HepG2 (cell line): ENCODE results near the gene SPINK8. TPM values are rescaled to one million over a fixed set of nuclear protein-coding genes. Genes with fewer than 3 reads are reported as not detected.
"Not testable (repeated sequence)": the region's sequence is repeated elsewhere in the genome, so short reads cannot be mapped to it uniquely, and the experiment has no call there.

ENCODE experiments used
- ATAC-seq: fragments of 200-7000 bp; cut with Tn5 transposase; 3 replicates; pipeline ENCODE4 v1.9.1; 2020; ENCODE audit warnings: mild to moderate bottlenecking, moderate library complexity
- Bru-seq: library from RNA; stranded (reverse); fragments of 400-500 nt; gene quantifications from one replicate; lab custom pipeline; 2021; lab: Mats Ljungman, UMichigan
- BruChase-seq, 2 experiments: library from RNA; stranded (reverse); fragments of 400-500 nt; gene quantifications; one replicate each; lab custom pipeline; 2021; lab: Mats Ljungman, UMichigan
- BruUV-seq: library from RNA; stranded (reverse); fragments of 400-500 nt; replicated peaks from 2 replicates; lab custom pipeline; 2021; lab: Mats Ljungman, UMichigan
- CTCF ChIA-PET: fragments of 300-600 bp; formaldehyde crosslinking; extraction: SDS; loops from one replicate; lab custom pipeline; 2021; ENCODE audit warnings: low total read pairs, inconsistent platforms, low intra/inter-chr PET ratio; lab: Yijun Ruan, JAX
- POLR2A ChIA-PET: fragments of 350-600 bp; sonication (Branson Sonifier 250); formaldehyde crosslinking; loops from one replicate; lab custom pipeline; 2020; ENCODE audit warnings: antibody characterized with exemption, inconsistent platforms; lab: Yijun Ruan, JAX
- DNase-seq: peaks from one replicate; pipeline ENCODE4 v3.0.0-alpha.2; 2015; ENCODE audit warnings: low spot score
- FAIRE-seq: peaks from 3 replicates; lab custom pipeline; 2011; peaks lifted over from hg19 to GRCh38; lab: Jason Lieb, UNC
- H2AFZ ChIP-seq: one replicate; pipeline ENCODE4 v1.6.1; 2011; ENCODE audit warnings: low read length, inconsistent platforms
- H3K27ac ChIP-seq: fragments of 300-600 bp; 3 replicates; pipeline ENCODE4 v1.8.0; 2011; ENCODE audit warnings: mixed run types, mild to moderate bottlenecking, mixed read lengths, low read length, inconsistent platforms; ENCODE audit not compliant: insufficient read depth; ENCODE audit errors: extremely low read length
- H3K27me3 ChIP-seq, 2 experiments: fragments of 200-600 bp in 1 of 2; 2 replicates in 1 of 2; 3 replicates in 1 of 2; pipeline versions ENCODE4 v1.6.0 to v1.8.0; 2011; ENCODE audit warnings: low read length in 2 of 2, mild to moderate bottlenecking in 2 of 2, moderate library complexity in 2 of 2, inconsistent platforms in 1 of 2; ENCODE audit not compliant: insufficient read depth in 2 of 2, control insufficient read depth in 1 of 2
- H3K36me3 ChIP-seq, 2 experiments: fragments of 200-600 bp in 1 of 2; replicated peaks in 1 of 2; 2 replicates in 1 of 2; 3 replicates in 1 of 2; pipeline versions ENCODE4 v1.5.1 to v1.8.0; 2011; ENCODE audit warnings: low read length in 2 of 2, inconsistent platforms in 1 of 2; ENCODE audit not compliant: insufficient read depth in 2 of 2, control insufficient read depth in 1 of 2
- H3K4me1 ChIP-seq: 2 replicates; pipeline ENCODE4 v1.5.1; 2012; ENCODE audit warnings: low read length, inconsistent platforms; ENCODE audit not compliant: insufficient read depth
- H3K4me2 ChIP-seq: 2 replicates; pipeline ENCODE4 v1.6.0; 2011; ENCODE audit warnings: low read depth, low read length, inconsistent platforms
- H3K4me3 ChIP-seq, 3 experiments: fragments of 200-600 bp in 1 of 3; sonication (generic), shearing (Covaris generic) in 1 of 3; replicated peaks in 1 of 3; 2 replicates each; pipeline ENCODE4 v1.5.1; 2011 to 2016; ENCODE audit warnings: low read length in 3 of 3, inconsistent platforms in 2 of 3, low read depth in 2 of 3, mild to moderate bottlenecking in 2 of 3, control low read depth in 1 of 3, mixed read lengths in 1 of 3; ENCODE audit not compliant: insufficient read depth in 1 of 3
- H3K79me2 ChIP-seq: one replicate; pipeline ENCODE4 v1.6.1; 2011; ENCODE audit warnings: low read length, inconsistent platforms; ENCODE audit not compliant: insufficient read depth
- H3K9ac ChIP-seq: 2 replicates; pipeline ENCODE4 v1.6.0; 2011; ENCODE audit warnings: mild to moderate bottlenecking, low read depth, low read length, inconsistent platforms; ENCODE audit not compliant: insufficient read depth
- H3K9me3 ChIP-seq: 2 replicates; pipeline ENCODE4 v1.5.1; 2012; ENCODE audit warnings: mild to moderate bottlenecking, low read length
- H4K20me1 ChIP-seq: 2 replicates; pipeline ENCODE4 v1.6.0; 2011; ENCODE audit warnings: inconsistent platforms, mild to moderate bottlenecking, low read length, moderate library complexity; ENCODE audit not compliant: insufficient read depth
- WGBS: methylation state at CpG from one replicate; pipeline ENCODE4 v1.1.6; 2017; ENCODE audit warnings: low lambda C conversion rate; 5-methylcytosine and 5-hydroxymethylcytosine counted together
- in situ Hi-C: cut with HindIII; loops from 2 replicates; pipeline ENCODE4 v1.10.0; 2017; ENCODE audit warnings: low pct_unique_long_range_greater_than_20kb; ENCODE audit not compliant: extremely low pct_ligation_motif_present
- intact Hi-C: fragments of 100-400 bp; cut with micrococcal nuclease; formaldehyde crosslinking; loops from one replicate; pipeline ENCODE4 v1.10.0; 2022; ENCODE audit not compliant: unreplicated experiment
- long read RNA-seq, 2 experiments: library from RNA in 1 of 2; library from polyadenylated mRNA in 1 of 2; stranded (forward) in 1 of 2; unstranded in 1 of 2; transcript quantifications; one replicate each; pipeline ENCODE4 v2.0.0, GENCODE V29; 2019 to 2022
- polyA minus RNA-seq, 3 experiments: library from RNA; depleted of rRNA, polyadenylated mRNA; stranded (reverse); fragments of >200 nt; gene quantifications; 2 replicates each; pipeline ENCODE4 v1.2.3, GENCODE V29; 2011; ENCODE audit warnings: low replicate concordance in 1 of 3
- polyA plus RNA-seq, 8 experiments: library from polyadenylated mRNA; depleted of rRNA in 3 of 8; stranded (reverse) in 7 of 8; unstranded in 1 of 8; fragments of >200 nt; fragmentation: Illumina TruSeq in 4 of 8; extraction: Trizol in 4 of 8; gene quantifications; 2 replicates each; pipeline versions ENCODE4 v1.2.1 to v1.2.3, GENCODE V29; 2011 to 2016; ENCODE audit warnings: low read depth in 4 of 8, missing spikeins in 1 of 8, mixed read lengths in 1 of 8; ENCODE audit not compliant: insufficient read depth in 1 of 8
- total RNA-seq, 5 experiments: library from RNA; depleted of rRNA; stranded (reverse); fragments of >200 nt; fragmentation: Illumina TruSeq; extraction: Trizol; gene quantifications; 2 replicates each; pipeline ENCODE4 v1.2.3, GENCODE V29; 2016; ENCODE audit warnings: low read depth in 1 of 5

The SPINK8 gene
- total RNA-seq (2016; rRNA removed; fragmentation: Illumina TruSeq; extraction: Trizol), result not detected in 2 replicates
- total RNA-seq (2016; cell fraction: cytosol; rRNA removed; fragmentation: Illumina TruSeq; extraction: Trizol; ENCODE audit: low read depth), result not detected in 2 replicates
- total RNA-seq (2016; cell fraction: insoluble cytoplasmic fraction; rRNA removed; fragmentation: Illumina TruSeq; extraction: Trizol), result not detected in 2 replicates
- total RNA-seq (2016; cell fraction: membrane; rRNA removed; fragmentation: Illumina TruSeq; extraction: Trizol), result not detected in 2 replicates
- total RNA-seq (2016; cell fraction: nucleus; rRNA removed; fragmentation: Illumina TruSeq; extraction: Trizol), result not detected in 2 replicates
- not detected in 2 replicates for polyA plus RNA-seq (2011; rRNA removed)
- polyA plus RNA-seq (2011; cell fraction: cytosol; rRNA removed), result not detected in 2 replicates
- not detected in 2 replicates for polyA plus RNA-seq (2011; cell fraction: nucleus; rRNA removed)
- not detected in 2 replicates for polyA plus RNA-seq (2012)
- not detected in 2 replicates for polyA plus RNA-seq (2016; cell fraction: cytosol; fragmentation: Illumina TruSeq; extraction: Trizol; ENCODE audit: low read depth)
- not detected in 2 replicates for polyA plus RNA-seq (2016; cell fraction: insoluble cytoplasmic fraction; fragmentation: Illumina TruSeq; extraction: Trizol; ENCODE audit: low read depth)
- polyA plus RNA-seq (2016; cell fraction: membrane; fragmentation: Illumina TruSeq; extraction: Trizol; ENCODE audit: low read depth), result not detected in 2 replicates
- not detected in 2 replicates for polyA plus RNA-seq (2016; cell fraction: nucleus; fragmentation: Illumina TruSeq; extraction: Trizol; ENCODE audit: insufficient read depth, low read depth)
- polyA minus RNA-seq (2011; rRNA and poly(A)+ RNA removed; ENCODE audit: low replicate concordance), result not detected in 2 replicates
- not detected in 2 replicates for polyA minus RNA-seq (2011; cell fraction: cytosol; rRNA and poly(A)+ RNA removed)
- not detected in 2 replicates for polyA minus RNA-seq (2011; cell fraction: nucleus; rRNA and poly(A)+ RNA removed)
- Bru-seq, nascent RNA, result not detected
- BruChase-seq, experiment 1, labeled RNA remaining after a 6-hour chase, result percentile 5 among the genes with signal in this experiment
- percentile 5 among the genes with signal in this experiment for BruChase-seq, experiment 2, labeled RNA remaining after a 2-hour chase
- long read RNA-seq, experiment 1, result 0 reads
- long read RNA-seq, experiment 2, result 0 reads

- peaks cover 0 to 15% of the 10 kb centered on the region in 2 experiments; a peak in 2 of 5 replicates for H3K27me3 ChIP-seq
- intact Hi-C loops, H3K79me2 ChIP-seq, in situ Hi-C loops, CTCF ChIA-PET, H3K36me3 ChIP-seq, POLR2A ChIA-PET, DNase-seq, H2AFZ ChIP-seq, BruUV-seq, H3K4me3 ChIP-seq, FAIRE-seq, H4K20me1 ChIP-seq, H3K4me1 ChIP-seq, H3K4me2 ChIP-seq, H3K27ac ChIP-seq, ATAC-seq, H3K9me3 ChIP-seq, H3K9ac ChIP-seq: not testable (repeated sequence)
- 13% methylated on average over 15 of the region's 15 CpGs for WGBS
Observed at GRCh38 chr3:48333346-48334245, at the start of gene SPINK8. SPINK8 (minus strand) TSS chr3:48333661; CDS start chr3:48328341, 5,320 bp downstream.
